HFFc6 (cell line): ENCODE measurements around the gene EPAS1. TPM values are rescaled to one million over a fixed set of nuclear protein-coding genes. Genes with fewer than 3 reads are reported as not detected.

ENCODE experiments used
- DNase-seq: peaks from one replicate; pipeline ENCODE4 v3.0.0-alpha.2; 2018
- H3K27ac Mint-ChIP-seq: 2 replicates; pipeline ENCODE4 v1.8.0; 2020; ENCODE audit warnings: mild to moderate bottlenecking, mixed read lengths
- H3K27me3 Mint-ChIP-seq: 2 replicates; pipeline ENCODE4 v1.8.0; 2021; ENCODE audit warnings: mild to moderate bottlenecking, moderate library complexity, mixed read lengths; ENCODE audit not compliant: insufficient read depth
- H3K36me3 Mint-ChIP-seq: 2 replicates; pipeline ENCODE4 v1.8.0; 2021; ENCODE audit warnings: low read depth, mixed read lengths
- H3K4me1 Mint-ChIP-seq: 2 replicates; pipeline ENCODE4 v1.8.0; 2020; ENCODE audit warnings: low read depth, mixed read lengths
- H3K4me3 Mint-ChIP-seq: 2 replicates; pipeline ENCODE4 v1.8.0; 2020; ENCODE audit warnings: mild to moderate bottlenecking, moderate library complexity, mixed read lengths
- H3K9me3 Mint-ChIP-seq: 2 replicates; pipeline ENCODE4 v1.8.0; 2020; ENCODE audit warnings: mild to moderate bottlenecking, mixed read lengths
- total RNA-seq, 6 experiments: library from RNA; stranded (reverse); fragmentation: NEBNext Ultra II Directional; extraction: Animal tissue kit (Norgen Biotek cat#: 25700); gene quantifications; 2 replicates in 1 of 6; 3 replicates in 5 of 6; pipeline ENCODE4 v1.2.3, GENCODE V29; 2021
- TF ChIP-seq, protein P1 (sequence below): fragments of 200-600 bp; sonication (generic); IDR thresholded peaks from 2 replicates; pipeline ENCODE4 v1.5.0; 2021; ENCODE audit warnings: antibody characterized with exemption, mild to moderate bottlenecking

Gene EPAS1
- total RNA-seq, 6 experiments from 2014 or later: 93.5 to 115 (median 101) TPM

DNA sequence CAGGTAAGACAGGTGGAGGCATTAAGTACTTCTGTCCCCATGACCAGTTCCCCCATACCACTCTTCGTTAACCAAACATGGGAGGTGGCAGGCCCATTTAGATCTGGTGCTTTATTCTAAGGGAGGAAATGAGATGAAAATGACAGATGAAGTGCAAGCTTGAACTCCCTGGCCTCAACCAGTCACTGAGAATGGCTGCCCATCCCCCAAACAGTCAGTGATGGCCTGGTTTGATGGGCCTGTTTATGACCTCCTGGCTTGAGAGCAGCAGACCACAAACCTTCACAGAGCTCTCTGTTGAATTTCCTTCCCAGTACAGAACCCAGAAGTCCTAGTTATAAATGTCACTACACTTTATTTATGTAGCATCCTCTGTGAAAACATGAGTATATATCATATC is 31.1 kb downstream of the EPAS1 start:
- Mint-ChIP-seq H3K4me3 (no peak overlapping the region), H3K27me3 (peaks cover 2% of the 10 kb centered on the region), H3K4me1 (peaks cover 97% of the 10 kb centered on the region), H3K27ac (no peak overlapping the region), H3K9me3 (no peaks in the 10 kb centered on the region), H3K36me3 (peaks cover 3% of the 10 kb centered on the region)
- DNase-seq: no peak
- TF ChIP-seq, protein P1, sequence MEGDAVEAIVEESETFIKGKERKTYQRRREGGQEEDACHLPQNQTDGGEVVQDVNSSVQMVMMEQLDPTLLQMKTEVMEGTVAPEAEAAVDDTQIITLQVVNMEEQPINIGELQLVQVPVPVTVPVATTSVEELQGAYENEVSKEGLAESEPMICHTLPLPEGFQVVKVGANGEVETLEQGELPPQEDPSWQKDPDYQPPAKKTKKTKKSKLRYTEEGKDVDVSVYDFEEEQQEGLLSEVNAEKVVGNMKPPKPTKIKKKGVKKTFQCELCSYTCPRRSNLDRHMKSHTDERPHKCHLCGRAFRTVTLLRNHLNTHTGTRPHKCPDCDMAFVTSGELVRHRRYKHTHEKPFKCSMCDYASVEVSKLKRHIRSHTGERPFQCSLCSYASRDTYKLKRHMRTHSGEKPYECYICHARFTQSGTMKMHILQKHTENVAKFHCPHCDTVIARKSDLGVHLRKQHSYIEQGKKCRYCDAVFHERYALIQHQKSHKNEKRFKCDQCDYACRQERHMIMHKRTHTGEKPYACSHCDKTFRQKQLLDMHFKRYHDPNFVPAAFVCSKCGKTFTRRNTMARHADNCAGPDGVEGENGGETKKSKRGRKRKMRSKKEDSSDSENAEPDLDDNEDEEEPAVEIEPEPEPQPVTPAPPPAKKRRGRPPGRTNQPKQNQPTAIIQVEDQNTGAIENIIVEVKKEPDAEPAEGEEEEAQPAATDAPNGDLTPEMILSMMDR: no peak

DNA sequence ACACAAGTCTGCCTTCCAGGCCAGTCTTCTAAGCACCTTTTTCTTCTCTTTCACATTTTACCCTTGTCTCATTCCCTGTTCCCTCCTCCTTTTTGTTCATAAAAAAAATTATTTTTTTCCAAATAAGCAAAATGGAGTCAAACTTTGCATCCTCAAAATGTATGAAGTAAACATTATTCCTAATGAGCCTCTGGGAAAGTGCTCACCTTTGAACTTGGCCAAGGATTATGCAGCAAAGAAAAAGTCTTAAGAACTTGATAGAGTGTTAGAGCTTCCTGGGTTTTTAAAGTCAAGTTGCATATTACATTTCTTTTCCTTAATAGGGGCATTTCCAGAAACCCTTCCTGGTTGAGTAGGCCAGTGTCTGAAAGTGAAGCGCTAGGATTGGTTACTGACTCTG is 31.6 kb downstream of the EPAS1 start:
- Mint-ChIP-seq H3K36me3 (peaks cover 5% of the 10 kb centered on the region), H3K4me1 (peaks cover 97% of the 10 kb centered on the region), H3K9me3 (no peaks in the 10 kb centered on the region), H3K27me3 (peaks cover 2% of the 10 kb centered on the region), H3K27ac (peak overlapping the region; percentile 92), H3K4me3 (no peak overlapping the region)
- TF ChIP-seq, protein P1: no peak
- no peak for DNase-seq

DNA sequence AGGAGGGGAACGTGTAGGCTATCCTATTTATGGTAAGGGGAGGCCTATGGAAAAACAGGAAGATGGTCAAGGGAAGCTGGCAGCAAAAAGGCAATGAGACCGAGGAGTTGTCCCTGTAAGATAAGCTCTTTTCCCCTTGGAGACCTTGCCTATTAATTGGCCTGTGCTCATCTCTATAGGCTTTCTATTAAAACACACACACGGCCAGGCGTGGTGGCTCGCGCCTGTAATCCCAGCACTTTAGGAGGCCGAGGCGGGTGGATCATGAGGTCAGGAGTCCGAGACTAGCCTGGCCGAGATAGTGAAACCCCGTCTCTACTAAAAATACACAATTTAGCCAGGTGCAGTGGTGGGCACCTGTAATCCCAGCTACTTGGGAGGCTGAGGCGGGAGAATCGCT is 32.1 kb downstream of the EPAS1 start:
- peaks cover 2% of the 10 kb centered on the region for H3K27me3 Mint-ChIP-seq
- H3K4me3 Mint-ChIP-seq: no peak overlapping the region; the same call in 1 of the 2 replicates
- peaks cover 5% of the 10 kb centered on the region for H3K36me3 Mint-ChIP-seq
- no peak for DNase-seq
- H3K4me1 Mint-ChIP-seq: peaks cover 97% of the 10 kb centered on the region
- H3K9me3 Mint-ChIP-seq: no peaks in the 10 kb centered on the region
- peak overlapping the region; percentile 92 for H3K27ac Mint-ChIP-seq
- TF ChIP-seq, protein P1: no peak

DNA sequence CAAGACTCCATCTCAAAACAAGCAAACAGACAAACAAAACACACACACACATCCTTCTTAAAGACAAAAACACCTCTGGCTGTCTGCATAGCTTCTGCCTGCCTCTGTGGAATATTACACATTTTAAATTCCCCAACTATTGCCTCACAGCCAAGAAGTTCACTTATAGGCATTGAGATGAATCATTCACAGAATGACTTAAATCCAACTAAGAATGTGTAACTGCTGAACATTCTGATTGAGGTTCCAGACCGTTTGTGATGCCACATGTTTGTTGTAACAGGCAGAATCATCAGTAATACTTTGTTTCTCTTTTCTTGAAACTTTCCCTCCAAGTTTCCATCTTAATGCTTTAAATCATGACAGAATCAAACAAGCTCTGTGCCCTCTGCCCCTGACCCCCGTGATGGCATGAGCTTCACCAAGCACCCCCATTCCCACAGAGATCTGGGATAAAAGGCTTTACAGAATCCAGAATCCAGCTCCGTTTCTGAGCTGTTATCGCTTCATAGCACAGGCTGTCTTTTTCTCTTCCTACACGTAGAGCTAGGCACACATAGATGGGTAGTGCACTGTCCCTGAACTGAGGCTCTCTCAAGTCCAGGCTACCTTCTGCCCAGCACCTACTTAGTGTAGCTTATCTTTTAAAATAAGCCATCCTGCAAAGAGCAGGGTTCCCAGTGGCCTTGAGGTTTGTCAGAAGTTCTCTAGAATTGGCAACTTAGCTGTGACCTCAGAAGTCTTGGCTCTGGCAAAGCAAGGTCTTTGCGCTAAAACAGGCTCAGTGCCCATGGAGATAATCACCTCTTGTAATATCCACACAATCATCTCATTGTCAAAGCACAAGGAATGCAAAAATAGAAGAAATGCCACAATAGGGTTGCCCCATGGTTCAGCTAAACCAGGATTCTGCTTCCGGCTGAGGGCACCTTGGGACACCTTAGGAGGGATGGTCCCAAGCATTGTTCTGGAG is 32.9 kb downstream of the EPAS1 start:
- no peaks in the 10 kb centered on the region for H3K9me3 Mint-ChIP-seq
- peaks cover 2% of the 10 kb centered on the region for H3K27me3 Mint-ChIP-seq
- H3K4me3 Mint-ChIP-seq: peak overlapping the region; percentile 79
- peaks cover 5% of the 10 kb centered on the region for H3K36me3 Mint-ChIP-seq
- peak overlapping the region; percentile 92 for H3K27ac Mint-ChIP-seq
- DNase-seq: peak; percentile 90
- TF ChIP-seq, protein P1: no peak
- H3K4me1 Mint-ChIP-seq: peaks cover 97% of the 10 kb centered on the region

DNA sequence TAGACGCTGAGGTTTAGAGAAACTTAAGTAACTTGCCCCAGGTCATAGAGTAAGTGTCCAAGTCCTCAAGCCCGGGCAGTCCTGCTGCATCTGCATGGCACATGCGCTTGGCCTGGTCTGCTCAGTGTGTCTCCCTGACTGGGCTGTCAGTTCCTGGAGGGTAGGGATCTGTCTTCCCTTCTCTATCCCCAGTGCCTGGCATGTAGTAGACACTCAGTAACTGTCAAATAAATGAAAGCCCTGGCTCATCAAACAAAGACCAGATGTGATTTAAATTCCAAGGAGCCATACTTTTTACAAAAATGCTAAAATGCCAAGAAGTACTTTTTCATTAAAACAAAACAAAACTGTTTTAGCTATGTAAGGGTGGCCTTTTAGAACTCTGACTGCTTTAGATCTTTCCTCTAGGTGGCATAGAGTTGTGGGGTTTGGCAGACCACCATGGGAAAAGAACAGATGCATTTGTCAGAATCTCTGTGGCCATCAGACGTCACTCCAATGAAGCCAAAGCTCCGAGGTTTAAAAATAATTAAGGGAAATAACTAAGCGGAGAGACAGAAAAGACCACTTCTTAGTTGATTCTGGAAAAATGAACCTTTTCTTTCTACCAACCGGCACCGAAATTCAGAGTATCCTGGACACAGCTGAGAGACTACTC is 34.0 kb downstream of the EPAS1 start:
- H3K27ac Mint-ChIP-seq: peak overlapping the region; percentile 92
- no peaks in the 10 kb centered on the region for H3K9me3 Mint-ChIP-seq
- peaks cover 97% of the 10 kb centered on the region for H3K4me1 Mint-ChIP-seq
- peaks cover 5% of the 10 kb centered on the region for H3K36me3 Mint-ChIP-seq
- peak overlapping the region; percentile 79 for H3K4me3 Mint-ChIP-seq
- TF ChIP-seq, protein P1: no peak
- peaks cover 2% of the 10 kb centered on the region; the same call in 1 of the 2 replicates for H3K27me3 Mint-ChIP-seq
- DNase-seq: no peak
